Endodermal cell (in vitro differentiated cells): ENCODE measurements around the gene FGF22. TPM values are rescaled to one million over a fixed set of nuclear protein-coding genes. Genes with fewer than 3 reads are reported as not detected.

Experiments
- DNase-seq: peaks from one replicate; pipeline ENCODE4 v3.0.0-alpha.2; 2017
- H3K27ac ChIP-seq: 2 replicates; pipeline ENCODE4 v1.5.1; 2013; ENCODE audit warnings: mild to moderate bottlenecking, low read depth, low read length, moderate library complexity
- H3K27me3 ChIP-seq: 2 replicates; pipeline ENCODE4 v1.6.1; 2013; ENCODE audit warnings: mild to moderate bottlenecking, low read length, moderate library complexity; ENCODE audit not compliant: insufficient read depth, control insufficient read depth, poor library complexity, severe bottlenecking
- H3K36me3 ChIP-seq: 2 replicates; pipeline ENCODE4 v1.7.0; 2013; ENCODE audit warnings: mild to moderate bottlenecking, low read length, moderate library complexity; ENCODE audit not compliant: control insufficient read depth, insufficient read depth
- H3K4me1 ChIP-seq: one replicate; pipeline ENCODE4 v1.7.0; 2013; ENCODE audit warnings: low read length; ENCODE audit not compliant: control insufficient read depth, insufficient read depth
- H3K4me3 ChIP-seq: 2 replicates; pipeline ENCODE4 v1.5.1; 2013; ENCODE audit warnings: mild to moderate bottlenecking, low read length, moderate library complexity
- H3K9ac ChIP-seq: 2 replicates; pipeline ENCODE4 v1.6.1; 2013; ENCODE audit warnings: mild to moderate bottlenecking, low read length, moderate library complexity; ENCODE audit not compliant: poor library complexity, severe bottlenecking; ENCODE audit errors: extremely low read depth
- H3K9me3 ChIP-seq: 2 replicates; pipeline ENCODE4 v1.6.1; 2013; ENCODE audit warnings: mild to moderate bottlenecking, low read length, moderate library complexity; ENCODE audit not compliant: control insufficient read depth
- H3K27ac Mint-ChIP-seq: 2 replicates; pipeline ENCODE4 v1.8.0; 2020; ENCODE audit warnings: mixed read lengths
- H3K27me3 Mint-ChIP-seq: 2 replicates; pipeline ENCODE4 v1.8.0; 2021; ENCODE audit warnings: mild to moderate bottlenecking, mixed read lengths; ENCODE audit not compliant: insufficient read depth
- H3K36me3 Mint-ChIP-seq: 2 replicates; pipeline ENCODE4 v1.8.0; 2020; ENCODE audit warnings: low read depth, mixed read lengths
- H3K4me1 Mint-ChIP-seq: 2 replicates; pipeline ENCODE4 v1.8.0; 2020; ENCODE audit warnings: mixed read lengths
- H3K4me3 Mint-ChIP-seq: 2 replicates; pipeline ENCODE4 v1.8.0; 2020; ENCODE audit warnings: mild to moderate bottlenecking, moderate library complexity, mixed read lengths
- H3K9me3 Mint-ChIP-seq: 2 replicates; pipeline ENCODE4 v1.8.0; 2020; ENCODE audit warnings: mild to moderate bottlenecking, mixed read lengths
- CTCF ChIP-seq: fragments of 200-600 bp; sonication (generic); conservative IDR thresholded peaks from 2 replicates; pipeline ENCODE4 v1.5.0; 2021; ENCODE audit warnings: antibody characterized with exemption, mild to moderate bottlenecking
- WGBS, 2 experiments: methylation state at CpG; one replicate each; pipeline versions ENCODE4 v1.1.5 to v1.1.7; 2013; ENCODE audit warnings: missing lambda C conversion rate in 2 of 2, mixed read lengths in 1 of 2; ENCODE audit not compliant: insufficient coverage in 1 of 2, insufficient read length in 1 of 2; 5-methylcytosine and 5-hydroxymethylcytosine counted together
- total RNA-seq, 2 donors: library from RNA; stranded (reverse); fragmentation: NEBNext Ultra II Directional in 1 of 2; extraction: Animal tissue kit (Norgen Biotek cat#: 25700) in 1 of 2; gene quantifications; 2 replicates in 1 of 2; 3 replicates in 1 of 2; pipeline ENCODE4 v1.2.1, GENCODE V29; 2021

The FGF22 gene
- total RNA-seq, 2 donors from 2014 or later, result 0.81 to 0.82 TPM

GRCh38 chr19:653425-653824, 13.7 kb downstream of the FGF22 start:
- Mint-ChIP-seq H3K9me3 (no peaks in the 10 kb centered on the region), H3K4me1 (no peaks in the 10 kb centered on the region), H3K27ac (peak overlapping the region; percentile 30), H3K36me3 (peaks cover 11% of the 10 kb centered on the region), H3K27me3 (no peaks in the 10 kb centered on the region), H3K4me3 (no peak overlapping the region)
- no peak for DNase-seq
- TF ChIP-seq CTCF, result no peak
- H3K36me3 ChIP-seq, result peaks cover 15% of the 10 kb centered on the region
- no peak overlapping the region for H3K27ac ChIP-seq
- H3K27me3 ChIP-seq, result no peaks in the 10 kb centered on the region
- H3K9me3 ChIP-seq, result no peaks in the 10 kb centered on the region
- no peaks in the 10 kb centered on the region for H3K4me1 ChIP-seq
- H3K9ac ChIP-seq, result no peak overlapping the region
- WGBS, 2 experiments, result 96 to 97% methylated on average over 13 to 17 of the region's 17 CpGs
- no peak overlapping the region for H3K4me3 ChIP-seq

- Histone ChIP-seq H3K4me1 (no peaks in the 10 kb centered on the region), H3K4me3 (no peak overlapping the region), H3K27me3 (no peaks in the 10 kb centered on the region), H3K27ac (no peak overlapping the region), H3K9me3 (no peaks in the 10 kb centered on the region), H3K9ac (no peak overlapping the region), H3K36me3 (peaks cover 15% of the 10 kb centered on the region)
- no peaks in the 10 kb centered on the region for H3K9me3 Mint-ChIP-seq
- no peak overlapping the region for H3K4me3 Mint-ChIP-seq
- DNase-seq, result no peak
- H3K4me1 Mint-ChIP-seq, result peaks cover 4% of the 10 kb centered on the region
- H3K27me3 Mint-ChIP-seq, result no peaks in the 10 kb centered on the region
- H3K36me3 Mint-ChIP-seq, result peaks cover 5% of the 10 kb centered on the region
- H3K27ac Mint-ChIP-seq, result peak overlapping the region; percentile 44
- WGBS, 2 experiments, result 92 to 96% methylated on average over 14 to 17 of the region's 17 CpGs
- no peak for TF ChIP-seq CTCF
Observed at GRCh38 chr19:655691-656090, 16.0 kb downstream of the FGF22 start.

GRCh38 chr19:656751-657559, 17.3 kb downstream of the FGF22 start:
- Mint-ChIP-seq H3K36me3 (peaks cover 3% of the 10 kb centered on the region), H3K4me3 (no peak overlapping the region)

More at GRCh38 chr19:656751-657559, 17.3 kb downstream of the FGF22 start:
- Histone ChIP-seq H3K36me3 (peaks cover 15% of the 10 kb centered on the region), H3K27me3 (no peaks in the 10 kb centered on the region), H3K27ac (no peak overlapping the region), H3K9ac (no peak overlapping the region), H3K4me1 (no peaks in the 10 kb centered on the region), H3K9me3 (no peaks in the 10 kb centered on the region), H3K4me3 (no peak overlapping the region)
- no peak for TF ChIP-seq CTCF
- no peak for DNase-seq
- Mint-ChIP-seq H3K27me3 (no peaks in the 10 kb centered on the region), H3K9me3 (no peaks in the 10 kb centered on the region), H3K4me1 (peaks cover 16% of the 10 kb centered on the region), H3K27ac (peak overlapping the region; percentile 52)
- WGBS, 2 experiments, result 95% methylated on average over 29 to 43 of the region's 43 CpGs
